GM12878 (cell line): Measurements from ENCODE around the gene METTL16.

Experiments used
- BHLHE40 ChIP-seq, 2 experiments: fragments of 450-650 bp in 1 of 2; IDR thresholded peaks; 2 replicates each; pipeline ENCODE4 v1.6.1; 2011 to 2017; ENCODE audit warnings: low read depth in 2 of 2, borderline replicate concordance in 1 of 2, improper control_type of control experiment in 1 of 2, low read length in 1 of 2, mild to moderate bottlenecking in 1 of 2
- CBX5 ChIP-seq: sonication (generic); IDR thresholded peaks from 2 replicates; pipeline ENCODE4 v1.6.1; 2016; ENCODE audit warnings: low read depth, moderate library complexity, mild to moderate bottlenecking, inconsistent platforms
- CTCF ChIP-seq, 3 experiments: IDR thresholded peaks in 2 of 3; conservative IDR thresholded peaks in 1 of 3; 2 replicates each; pipeline ENCODE4 v1.5.1; 2011; ENCODE audit warnings: low read depth in 3 of 3, low read length in 3 of 3, mild to moderate bottlenecking in 3 of 3, control low read depth in 2 of 3, moderate library complexity in 2 of 3, inconsistent platforms in 1 of 3, mixed read lengths in 1 of 3; ENCODE audit not compliant: control insufficient read depth in 2 of 3, insufficient read depth in 1 of 3; ENCODE audit errors: extremely low read depth in 1 of 3
- E4F1 ChIP-seq: fragments of 450-650 bp; IDR thresholded peaks from 2 replicates; pipeline ENCODE4 v1.6.1; 2018; ENCODE audit warnings: borderline replicate concordance, mild to moderate bottlenecking; ENCODE audit not compliant: partially characterized antibody
- EED ChIP-seq: sonication (generic); IDR thresholded peaks from 2 replicates; pipeline ENCODE4 v1.6.1; 2016; ENCODE audit warnings: antibody characterized with exemption, low read depth
- GATAD2B ChIP-seq: fragments of 450-650 bp; conservative IDR thresholded peaks from 2 replicates; pipeline ENCODE4 v1.6.1; 2017; ENCODE audit warnings: low read depth, mild to moderate bottlenecking, moderate library complexity
- MEF2B ChIP-seq: fragments of 450-650 bp; IDR thresholded peaks from 2 replicates; pipeline ENCODE4 v1.6.1; 2018; ENCODE audit warnings: mild to moderate bottlenecking, moderate library complexity; ENCODE audit not compliant: partially characterized antibody, poor library complexity, severe bottlenecking
- MXI1 ChIP-seq: fragments of 150-350 bp; IDR thresholded peaks from 2 replicates; pipeline ENCODE4 v1.6.1; 2011; ENCODE audit warnings: low read depth, mild to moderate bottlenecking, inconsistent platforms, low read length, improper control_type of control experiment
- NFIC ChIP-seq: IDR thresholded peaks from 2 replicates; pipeline ENCODE4 v1.6.1; 2012; ENCODE audit warnings: low read depth, mild to moderate bottlenecking, inconsistent platforms, low read length, moderate library complexity
- NR2F1 ChIP-seq: fragments of 450-650 bp; conservative IDR thresholded peaks from 2 replicates; pipeline ENCODE4 v1.6.1; 2017; ENCODE audit warnings: mild to moderate bottlenecking
- RCOR1 ChIP-seq: conservative IDR thresholded peaks from 2 replicates; pipeline ENCODE4 v1.6.1; 2012; ENCODE audit warnings: low read depth, low read length, improper control_type of control experiment
- YY1 ChIP-seq: IDR thresholded peaks from 2 replicates; pipeline ENCODE4 v1.6.1; 2011; ENCODE audit warnings: low read depth, mild to moderate bottlenecking, low read length
- ZNF274 ChIP-seq: IDR thresholded peaks from one replicate; pipeline ENCODE4 v1.8.0; 2011; ENCODE audit not compliant: insufficient read length, insufficient read depth

- TF ChIP-seq EED, result no peak
- no peak for TF ChIP-seq MEF2B
- TF ChIP-seq E4F1, result no peak
- no peak for TF ChIP-seq NR2F1
- no peak for TF ChIP-seq YY1
- TF ChIP-seq CBX5, result no peak
- no peak for TF ChIP-seq CTCF (IDR thresholded peaks at IDR 0.05 in 2 of 3, conservative IDR thresholded peaks at IDR 0.05 in 1 of 3; ENCODE audit: control insufficient read depth in 2 of 3, extremely low read depth in 1 of 3, insufficient read depth in 1 of 3, low read depth in 3 of 3, low read length in 3 of 3)
- no peak for TF ChIP-seq ZNF274
- TF ChIP-seq MXI1, result no peak
- TF ChIP-seq GATAD2B, result no peak
- TF ChIP-seq NFIC, result no peak
- no peak for TF ChIP-seq RCOR1
- TF ChIP-seq BHLHE40 (IDR thresholded peaks at IDR 0.05; ENCODE audit: borderline replicate concordance in 1 of 2, low read depth in 2 of 2, low read length in 1 of 2), result no peak
Observed at GRCh38 chr17:2449486-2449885, 62.2 kb downstream of the METTL16 start.
